ENCODE data around the gene STX2.
A peak's percentile ranks its signal among the peaks of the same experiment; 100 is the strongest.

STX2 gene

GRCh38 chr12:130831246-130831645 lies 7.8 kb downstream of the STX2 start:
- no peak for TF ChIP-seq CTCF (IDR thresholded peaks at IDR 0.05; ENCODE audit: borderline replicate concordance, control extremely low read depth, extremely low read depth, insufficient read depth, missing control alignments)
- DNase-seq (ENCODE audit: low spot score): no peak
- in situ Hi-C loops (cut with MboI; ENCODE audit: low sequenced_read_pairs, unreplicated experiment): no loop called here

DNA sequence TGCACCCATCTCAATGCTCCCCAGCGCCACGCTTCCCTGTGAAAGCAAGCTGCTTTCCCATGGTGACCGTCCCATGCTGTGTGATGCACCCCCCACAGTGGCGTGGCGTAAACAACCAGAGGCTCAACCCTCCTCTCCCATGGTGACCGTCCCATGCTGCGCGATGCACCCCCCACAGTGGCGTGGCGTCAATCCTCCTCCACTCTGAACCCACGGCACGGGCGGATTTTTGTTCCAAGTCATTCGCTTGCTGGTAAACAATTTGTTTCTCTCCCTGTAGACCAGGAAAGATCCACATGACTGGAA lies 8.9 kb downstream of the STX2 start:
- in situ Hi-C loops (cut with MboI; ENCODE audit: low sequenced_read_pairs, unreplicated experiment): no loop called here
- no peak for DNase-seq (ENCODE audit: low spot score)
- no peak for TF ChIP-seq CTCF (IDR thresholded peaks at IDR 0.05; ENCODE audit: borderline replicate concordance, control extremely low read depth, extremely low read depth, insufficient read depth, missing control alignments)

DNA sequence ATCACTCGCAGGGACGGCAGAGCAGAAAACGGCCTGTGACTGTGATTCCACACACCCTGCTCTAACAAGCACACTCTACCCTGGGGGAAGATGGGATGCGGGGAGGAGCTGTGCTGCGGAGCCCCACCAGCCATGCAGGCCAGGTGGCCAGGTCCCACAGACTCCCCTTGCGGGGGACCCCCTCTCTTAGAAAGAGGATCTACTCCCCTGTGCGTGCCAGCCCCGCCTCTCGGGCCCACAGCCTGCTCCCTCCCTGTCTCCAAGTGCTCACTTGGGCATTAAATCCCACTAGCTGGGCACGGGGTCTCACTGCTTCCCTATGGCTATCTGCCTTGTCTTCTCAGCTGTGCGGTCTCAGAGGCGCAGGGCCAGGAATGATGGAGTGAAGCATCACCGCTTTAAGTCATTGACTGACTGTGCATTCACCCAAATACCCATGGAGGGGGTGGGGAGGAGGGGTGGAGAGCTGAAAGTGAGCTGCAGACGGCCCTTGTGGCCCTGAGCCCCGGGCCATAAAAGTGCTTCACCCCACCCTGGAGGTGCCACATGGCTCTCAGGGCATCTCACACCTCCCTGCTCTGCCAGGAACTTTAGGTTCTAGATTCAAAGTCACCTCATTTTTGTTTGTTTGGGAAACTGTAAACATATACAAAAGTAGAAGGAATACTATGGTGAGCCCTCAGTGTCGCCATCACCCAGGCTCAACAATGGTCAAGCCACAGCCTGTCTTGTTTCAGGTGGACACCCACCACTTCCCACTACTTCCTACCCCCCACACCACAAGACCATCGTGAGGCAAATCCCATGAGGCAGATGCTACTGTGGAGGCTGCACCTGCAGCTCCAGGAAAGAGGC lies 9.4 kb downstream of the STX2 start:
- no peak for DNase-seq (ENCODE audit: low spot score)
- in situ Hi-C loops (cut with MboI; ENCODE audit: low sequenced_read_pairs, unreplicated experiment): no loop called here

DNA sequence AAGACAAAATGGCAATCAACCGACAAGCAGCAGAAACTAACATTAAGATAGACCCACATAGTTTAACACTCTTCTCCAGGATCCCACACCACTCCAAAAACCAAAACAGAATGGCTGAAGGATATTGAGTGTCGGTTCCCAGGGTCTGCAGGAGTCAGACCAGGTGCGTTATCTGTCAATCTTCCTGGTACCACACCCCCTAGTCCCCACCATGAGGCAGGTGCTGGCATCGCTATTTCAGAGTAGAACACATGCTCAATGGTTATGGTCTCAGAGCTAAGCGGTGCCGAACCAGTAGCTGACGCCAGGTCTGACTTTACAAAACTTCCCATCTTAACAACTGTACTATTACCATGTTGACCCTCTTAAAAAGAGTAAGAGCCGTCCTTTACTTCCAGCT lies 10.2 kb downstream of the STX2 start:
- in situ Hi-C loops (cut with MboI; ENCODE audit: low sequenced_read_pairs, unreplicated experiment): no loop called here
- no peak for TF ChIP-seq CTCF (IDR thresholded peaks at IDR 0.05; ENCODE audit: borderline replicate concordance, control extremely low read depth, extremely low read depth, insufficient read depth, missing control alignments)
- no peak for DNase-seq (ENCODE audit: low spot score)

More for the DNA sequence above, 9.4 kb downstream of the STX2 start:
- TF ChIP-seq CTCF (IDR thresholded peaks at IDR 0.05; ENCODE audit: borderline replicate concordance, control extremely low read depth, extremely low read depth, insufficient read depth, missing control alignments): no peak

DNA sequence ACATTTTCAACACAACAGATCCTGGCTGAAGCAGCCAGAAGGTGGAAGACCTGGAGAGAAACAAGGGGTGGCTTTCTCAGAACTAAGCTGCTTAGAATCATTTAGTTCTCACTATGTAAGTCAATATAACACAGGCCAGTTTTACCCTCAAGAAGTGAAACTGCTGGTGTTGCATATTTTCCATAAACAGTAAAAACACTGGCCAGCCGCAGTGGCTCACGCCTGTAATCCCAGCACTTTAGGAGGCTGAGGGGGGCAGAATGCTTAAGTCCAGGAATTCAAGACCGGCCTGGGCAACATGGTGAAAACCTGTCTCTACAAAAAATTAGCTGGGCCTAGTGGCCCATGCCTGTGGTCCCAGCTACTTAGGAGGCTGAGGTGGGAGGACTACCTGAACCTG lies 11.6 kb downstream of the STX2 start:
- in situ Hi-C loops (cut with MboI; ENCODE audit: low sequenced_read_pairs, unreplicated experiment): no loop called here
- no peak for TF ChIP-seq CTCF (IDR thresholded peaks at IDR 0.05; ENCODE audit: borderline replicate concordance, control extremely low read depth, extremely low read depth, insufficient read depth, missing control alignments)
- no peak for DNase-seq (ENCODE audit: low spot score)

- peak; percentile 45 for TF ChIP-seq CTCF (IDR thresholded peaks at IDR 0.05; ENCODE audit: borderline replicate concordance, control extremely low read depth, extremely low read depth, insufficient read depth, missing control alignments)
- DNase-seq (ENCODE audit: low spot score): peak; percentile 66
- in situ Hi-C loops (cut with MboI; ENCODE audit: low sequenced_read_pairs, unreplicated experiment): no loop called here
Observed at GRCh38 chr12:130826151-130826801, 12.8 kb downstream of the STX2 start.

Data from GM13976 (cell line).